ENCODE data around the gene NFATC1.

The NFATC1 gene

DNA sequence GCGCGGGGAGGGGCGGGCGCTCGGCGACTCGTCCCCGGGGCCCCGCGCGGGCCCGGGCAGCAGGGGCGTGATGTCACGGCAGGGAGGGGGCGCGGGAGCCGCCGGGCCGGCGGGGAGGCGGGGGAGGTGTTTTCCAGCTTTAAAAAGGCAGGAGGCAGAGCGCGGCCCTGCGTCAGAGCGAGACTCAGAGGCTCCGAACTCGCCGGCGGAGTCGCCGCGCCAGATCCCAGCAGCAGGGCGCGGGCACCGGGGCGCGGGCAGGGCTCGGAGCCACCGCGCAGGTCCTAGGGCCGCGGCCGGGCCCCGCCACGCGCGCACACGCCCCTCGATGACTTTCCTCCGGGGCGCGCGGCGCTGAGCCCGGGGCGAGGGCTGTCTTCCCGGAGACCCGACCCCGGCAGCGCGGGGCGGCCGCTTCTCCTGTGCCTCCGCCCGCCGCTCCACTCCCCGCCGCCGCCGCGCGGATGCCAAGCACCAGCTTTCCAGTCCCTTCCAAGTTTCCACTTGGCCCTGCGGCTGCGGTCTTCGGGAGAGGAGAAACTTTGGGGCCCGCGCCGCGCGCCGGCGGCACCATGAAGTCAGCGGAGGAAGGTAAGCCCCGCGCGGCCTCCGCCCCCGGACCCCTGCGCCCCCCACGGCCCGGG, at the start of gene NFATC1:
NFATC1 (plus strand) TSS at position 170 of the 644 bp plus-strand sequence; CDS start at position 465, 295 bp downstream.
- H3K9ac ChIP-seq (ENCODE audit: insufficient read length, low read depth) = peak within 1 kb of the TSS; percentile 90
- no peaks in the 10 kb centered on the region for H3K36me3 ChIP-seq (ENCODE audit: insufficient read depth, insufficient read length, low read length)
- peak within 1 kb of the TSS; percentile 53 for H3K4me3 ChIP-seq (ENCODE audit: insufficient read length, low read depth)
- peaks cover 69% of the 10 kb centered on the region for H3K27me3 ChIP-seq (ENCODE audit: insufficient read depth, insufficient read length)
- peak; percentile 42 for DNase-seq (ENCODE audit: low read depth, low spot score)
- no peaks in the 10 kb centered on the region for H3K9me3 ChIP-seq (ENCODE audit: insufficient read depth, low read length)
- no peak for TF ChIP-seq ZNF274 (IDR thresholded peaks at IDR 0.05; ENCODE audit: low read depth, low read length)
- TF ChIP-seq YY1 (IDR thresholded peaks at IDR 0.05; ENCODE audit: insufficient read depth, insufficient read length) = no peak
- TF ChIP-seq SUZ12 (IDR thresholded peaks at IDR 0.05; ENCODE audit: extremely low read depth, insufficient read depth, insufficient read length) = no peak
- H3K4me1 ChIP-seq (ENCODE audit: insufficient read depth, insufficient read length) = peaks cover 9% of the 10 kb centered on the region

DNA sequence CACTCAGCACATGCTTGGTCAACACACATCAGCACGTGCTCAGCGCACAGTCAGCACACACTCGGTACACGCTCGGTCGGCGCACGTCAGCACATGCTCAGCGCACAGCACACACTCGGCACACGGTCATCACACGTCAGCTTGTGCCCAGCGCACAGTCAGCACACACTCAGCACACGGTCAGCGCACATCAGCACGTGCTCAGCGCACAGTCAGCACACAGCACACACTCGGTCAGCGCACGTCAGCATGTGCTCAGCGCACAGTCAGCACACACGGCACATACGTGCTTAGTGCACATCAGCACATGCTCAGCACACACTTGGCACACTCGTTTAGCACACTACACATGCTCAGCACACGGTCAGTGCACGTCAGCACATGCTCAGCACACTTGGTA, 49.7 kb upstream of the NFATC1 start:
- no peak for DNase-seq (ENCODE audit: low read depth, low spot score)
- Histone ChIP-seq H3K4me3 (ENCODE audit: insufficient read length, low read depth) (no peak overlapping the region), H3K9ac (ENCODE audit: insufficient read length, low read depth) (no peak overlapping the region), H3K4me1 (ENCODE audit: insufficient read depth, insufficient read length) (no peaks in the 10 kb centered on the region), H3K9me3 (ENCODE audit: insufficient read depth, low read length) (no peaks in the 10 kb centered on the region), H3K27me3 (ENCODE audit: insufficient read depth, insufficient read length) (no peaks in the 10 kb centered on the region), H3K36me3 (ENCODE audit: insufficient read depth, insufficient read length, low read length) (peaks cover 50% of the 10 kb centered on the region)
- TF ChIP-seq SUZ12 (IDR thresholded peaks at IDR 0.05; ENCODE audit: extremely low read depth, insufficient read depth, insufficient read length) (no peak), YY1 (IDR thresholded peaks at IDR 0.05; ENCODE audit: insufficient read depth, insufficient read length) (no peak), ZNF274 (IDR thresholded peaks at IDR 0.05; ENCODE audit: low read depth, low read length) (no peak)

GRCh38 chr18:79348066-79348465, 47.7 kb upstream of the NFATC1 start:
- H3K36me3 ChIP-seq (ENCODE audit: insufficient read depth, insufficient read length, low read length) = peaks cover 50% of the 10 kb centered on the region
- H3K4me3 ChIP-seq (ENCODE audit: insufficient read length, low read depth) = no peak overlapping the region
- H3K4me1 ChIP-seq (ENCODE audit: insufficient read depth, insufficient read length) = no peaks in the 10 kb centered on the region
- no peak overlapping the region for H3K9ac ChIP-seq (ENCODE audit: insufficient read length, low read depth)
- no peaks in the 10 kb centered on the region for H3K9me3 ChIP-seq (ENCODE audit: insufficient read depth, low read length)
- no peak for DNase-seq (ENCODE audit: low read depth, low spot score)
- no peaks in the 10 kb centered on the region for H3K27me3 ChIP-seq (ENCODE audit: insufficient read depth, insufficient read length)
- no peak for TF ChIP-seq YY1 (IDR thresholded peaks at IDR 0.05; ENCODE audit: insufficient read depth, insufficient read length)
- TF ChIP-seq SUZ12 (IDR thresholded peaks at IDR 0.05; ENCODE audit: extremely low read depth, insufficient read depth, insufficient read length) = no peak
- no peak for TF ChIP-seq ZNF274 (IDR thresholded peaks at IDR 0.05; ENCODE audit: low read depth, low read length)

GRCh38 chr18:79352432-79352831, 43.3 kb upstream of the NFATC1 start:
- Histone ChIP-seq H3K4me1 (ENCODE audit: insufficient read depth, insufficient read length) (no peaks in the 10 kb centered on the region), H3K9ac (ENCODE audit: insufficient read length, low read depth) (no peak overlapping the region), H3K36me3 (ENCODE audit: insufficient read depth, insufficient read length, low read length) (peaks cover 14% of the 10 kb centered on the region), H3K4me3 (ENCODE audit: insufficient read length, low read depth) (no peak overlapping the region), H3K27me3 (ENCODE audit: insufficient read depth, insufficient read length) (no peaks in the 10 kb centered on the region), H3K9me3 (ENCODE audit: insufficient read depth, low read length) (no peaks in the 10 kb centered on the region)
- no peak for TF ChIP-seq ZNF274 (IDR thresholded peaks at IDR 0.05; ENCODE audit: low read depth, low read length)
- no peak for TF ChIP-seq SUZ12 (IDR thresholded peaks at IDR 0.05; ENCODE audit: extremely low read depth, insufficient read depth, insufficient read length)
- no peak for TF ChIP-seq YY1 (IDR thresholded peaks at IDR 0.05; ENCODE audit: insufficient read depth, insufficient read length)
- DNase-seq (ENCODE audit: low read depth, low spot score) = no peak

- Histone ChIP-seq H3K4me1 (ENCODE audit: insufficient read depth, insufficient read length) (no peaks in the 10 kb centered on the region), H3K36me3 (ENCODE audit: insufficient read depth, insufficient read length, low read length) (peaks cover 6% of the 10 kb centered on the region), H3K9me3 (ENCODE audit: insufficient read depth, low read length) (no peaks in the 10 kb centered on the region), H3K27me3 (ENCODE audit: insufficient read depth, insufficient read length) (no peaks in the 10 kb centered on the region), H3K9ac (ENCODE audit: insufficient read length, low read depth) (no peak overlapping the region), H3K4me3 (ENCODE audit: insufficient read length, low read depth) (no peak overlapping the region)
- TF ChIP-seq SUZ12 (IDR thresholded peaks at IDR 0.05; ENCODE audit: extremely low read depth, insufficient read depth, insufficient read length) = no peak
- no peak for TF ChIP-seq YY1 (IDR thresholded peaks at IDR 0.05; ENCODE audit: insufficient read depth, insufficient read length)
- no peak for TF ChIP-seq ZNF274 (IDR thresholded peaks at IDR 0.05; ENCODE audit: low read depth, low read length)
- no peak for DNase-seq (ENCODE audit: low read depth, low spot score)
Measured at GRCh38 chr18:79353267-79353666, 42.5 kb upstream of the NFATC1 start.

DNA sequence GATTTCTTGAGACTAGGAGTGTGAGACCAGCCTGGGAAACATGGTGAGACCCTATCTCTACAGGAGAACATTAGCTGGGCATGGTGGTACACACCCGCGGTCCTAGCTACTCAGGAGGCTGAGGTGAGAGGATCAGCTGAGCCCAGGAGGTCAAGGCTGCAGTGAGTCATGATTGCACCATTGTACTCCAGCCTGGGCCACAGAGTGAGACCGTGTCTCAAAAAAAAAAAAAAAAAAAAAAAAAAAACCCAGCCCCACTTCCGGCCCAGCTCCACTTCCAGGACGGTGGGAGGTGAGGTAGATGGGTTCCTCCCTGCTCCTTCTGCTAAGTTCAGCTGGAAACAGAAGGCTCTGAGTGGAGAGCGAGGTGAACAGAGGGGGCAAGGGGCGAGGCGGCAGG, 41.4 kb upstream of the NFATC1 start:
- no peak for DNase-seq (ENCODE audit: low read depth, low spot score)
- no peaks in the 10 kb centered on the region for H3K4me1 ChIP-seq (ENCODE audit: insufficient read depth, insufficient read length)
- H3K4me3 ChIP-seq (ENCODE audit: insufficient read length, low read depth) = no peak overlapping the region
- peaks cover 7% of the 10 kb centered on the region for H3K36me3 ChIP-seq (ENCODE audit: insufficient read depth, insufficient read length, low read length)
- H3K9ac ChIP-seq (ENCODE audit: insufficient read length, low read depth) = no peak overlapping the region
- TF ChIP-seq SUZ12 (IDR thresholded peaks at IDR 0.05; ENCODE audit: extremely low read depth, insufficient read depth, insufficient read length) = no peak
- no peak for TF ChIP-seq ZNF274 (IDR thresholded peaks at IDR 0.05; ENCODE audit: low read depth, low read length)
- no peak for TF ChIP-seq YY1 (IDR thresholded peaks at IDR 0.05; ENCODE audit: insufficient read depth, insufficient read length)
- no peaks in the 10 kb centered on the region for H3K9me3 ChIP-seq (ENCODE audit: insufficient read depth, low read length)
- H3K27me3 ChIP-seq (ENCODE audit: insufficient read depth, insufficient read length) = no peaks in the 10 kb centered on the region

GRCh38 chr18:79355433-79356335, 40.0 kb upstream of the NFATC1 start:
- Histone ChIP-seq H3K27me3 (ENCODE audit: insufficient read depth, insufficient read length) (no peaks in the 10 kb centered on the region), H3K9me3 (ENCODE audit: insufficient read depth, low read length) (no peaks in the 10 kb centered on the region), H3K9ac (ENCODE audit: insufficient read length, low read depth) (no peak overlapping the region), H3K4me3 (ENCODE audit: insufficient read length, low read depth) (no peak overlapping the region), H3K36me3 (ENCODE audit: insufficient read depth, insufficient read length, low read length) (peaks cover 10% of the 10 kb centered on the region), H3K4me1 (ENCODE audit: insufficient read depth, insufficient read length) (no peaks in the 10 kb centered on the region)
- no peak for DNase-seq (ENCODE audit: low read depth, low spot score)
- TF ChIP-seq SUZ12 (IDR thresholded peaks at IDR 0.05; ENCODE audit: extremely low read depth, insufficient read depth, insufficient read length) = no peak
- TF ChIP-seq YY1 (IDR thresholded peaks at IDR 0.05; ENCODE audit: insufficient read depth, insufficient read length) = no peak
- TF ChIP-seq ZNF274 (IDR thresholded peaks at IDR 0.05; ENCODE audit: low read depth, low read length) = no peak

Data from NT2/D1 (cell line).